Panc1 (cell line): ENCODE measurements around the gene RABEP1. TPM values are rescaled to one million over a fixed set of nuclear protein-coding genes. Genes with fewer than 3 reads are reported as not detected.

ENCODE experiments used
- ATAC-seq: fragments of 200-7000 bp; cut with Tn5 transposase; 2 replicates; pipeline ENCODE4 v1.9.1; 2020; ENCODE audit warnings: mild to moderate bottlenecking, moderate library complexity
- BruUV-seq: library from RNA; stranded (reverse); fragments of 400-500 nt; replicated peaks from 2 replicates; lab custom pipeline; 2021; lab: Mats Ljungman, UMichigan
- CTCF ChIA-PET: fragments of 300-600 bp; sonication (Branson Sonifier 250); formaldehyde crosslinking; loops from one replicate; lab custom pipeline; 2022; ENCODE audit warnings: antibody characterized with exemption; lab: Charles Lee
- POLR2A ChIA-PET: fragments of 300-600 bp; sonication (Branson Sonifier 250); formaldehyde crosslinking; loops from one replicate; lab custom pipeline; 2022; ENCODE audit warnings: antibody characterized with exemption; lab: Charles Lee
- DNase-seq: peaks from one replicate; pipeline ENCODE4 v3.0.0-alpha.2; 2010; ENCODE audit warnings: low read depth, low spot score
- H3K27ac ChIP-seq: 2 replicates; pipeline ENCODE4 v1.5.1; 2011; ENCODE audit warnings: mild to moderate bottlenecking, low read length, inconsistent platforms
- H3K27me3 ChIP-seq: fragments of 200-500 bp; sonication (Bioruptor generic); 2 replicates; pipeline ENCODE4 v1.6.0; 2014; ENCODE audit warnings: low read length, inconsistent platforms; ENCODE audit not compliant: control insufficient read depth, insufficient read depth
- H3K36me3 ChIP-seq: fragments of 200-500 bp; sonication (Bioruptor generic); 2 replicates; pipeline ENCODE4 v1.5.1; 2014; ENCODE audit warnings: inconsistent platforms, mild to moderate bottlenecking, low read length, moderate library complexity; ENCODE audit not compliant: control insufficient read depth, insufficient read depth
- H3K4me1 ChIP-seq: 2 replicates; pipeline ENCODE4 v1.5.1; 2011; ENCODE audit warnings: inconsistent platforms, mild to moderate bottlenecking, low read length, moderate library complexity; ENCODE audit not compliant: control insufficient read depth, insufficient read depth
- H3K4me3 ChIP-seq, 2 experiments: 2 replicates each; pipeline ENCODE4 v1.5.1; 2011 to 2012; ENCODE audit warnings: low read depth in 2 of 2, low read length in 2 of 2, mild to moderate bottlenecking in 2 of 2, inconsistent platforms in 1 of 2, moderate library complexity in 1 of 2
- H3K9me3 ChIP-seq: fragments of 200-500 bp; sonication (Bioruptor generic); 2 replicates; pipeline ENCODE4 v1.5.1; 2014; ENCODE audit warnings: low read depth, mild to moderate bottlenecking, inconsistent platforms, low read length, moderate library complexity; ENCODE audit not compliant: control insufficient read depth, insufficient read depth
- CTCF ChIP-seq: fragments of 450-650 bp; IDR thresholded peaks from 2 replicates; pipeline ENCODE4 v1.5.1; 2017; ENCODE audit warnings: mild to moderate bottlenecking
- POLR2AphosphoS5 ChIP-seq: IDR thresholded peaks from 2 replicates; pipeline ENCODE4 v1.6.1; 2012; ENCODE audit warnings: mild to moderate bottlenecking, low read depth, low read length, moderate library complexity
- REST ChIP-seq, 2 experiments: IDR thresholded peaks; 2 replicates each; pipeline ENCODE4 v1.6.1; 2011 to 2012; ENCODE audit warnings: low read depth in 2 of 2, control low read depth in 1 of 2, low read length in 1 of 2, mild to moderate bottlenecking in 1 of 2, moderate library complexity in 1 of 2; ENCODE audit not compliant: insufficient read depth in 1 of 2
- SIN3A ChIP-seq: IDR thresholded peaks from 2 replicates; pipeline ENCODE4 v1.6.1; 2012; ENCODE audit warnings: low read depth, mild to moderate bottlenecking, low read length, moderate library complexity, borderline replicate concordance; ENCODE audit not compliant: insufficient read depth
- TCF7L2 ChIP-seq: IDR thresholded peaks from 2 replicates; pipeline ENCODE4 v1.6.1; 2011; ENCODE audit warnings: mild to moderate bottlenecking, low read depth, low read length, inconsistent platforms
- in situ Hi-C: cut with HindIII; loops from 2 replicates; pipeline ENCODE4 v1.10.0; 2016; ENCODE audit warnings: low sequenced_read_pairs, low pct_unique_long_range_greater_than_20kb
- intact Hi-C: fragments of 100-400 bp; cut with micrococcal nuclease; formaldehyde crosslinking; loops from one replicate; pipeline ENCODE4 v1.10.0; 2022; ENCODE audit not compliant: unreplicated experiment
- total RNA-seq: library from RNA; stranded (reverse); gene quantifications from one replicate; pipeline ENCODE4 v1.2.1, GENCODE V29; 2021; ENCODE audit not compliant: unreplicated experiment

RABEP1 gene
- total RNA-seq, 1 experiment from 2014 or later: 28.2 TPM

GRCh38 chr17:5286846-5287245, 4.8 kb downstream of the RABEP1 start:
- no peak for DNase-seq
- BruUV-seq: TSS peak; percentile 52
- ChIA-PET POLR2A (no interaction called here), CTCF (no interaction called here)
- intact Hi-C loops: no loop called here
- no peaks in the 10 kb centered on the region for H3K27me3 ChIP-seq
- no peaks in the 10 kb centered on the region for H3K9me3 ChIP-seq
- in situ Hi-C loops: no loop called here
- no peak overlapping the region for H3K27ac ChIP-seq
- no peak for ATAC-seq
- H3K36me3 ChIP-seq: no peaks in the 10 kb centered on the region; the same call in 1 of the 2 replicates
- TF ChIP-seq POLR2AphosphoS5 (no peak), REST (IDR thresholded peaks at IDR 0.05; ENCODE audit: insufficient read depth in 1 of 2, low read depth in 2 of 2, low read length in 1 of 2) (no peak), TCF7L2 (no peak), SIN3A (no peak), CTCF (no peak)
- H3K4me3 ChIP-seq: no peak overlapping the region
- peaks cover 16% of the 10 kb centered on the region for H3K4me1 ChIP-seq

DNA sequence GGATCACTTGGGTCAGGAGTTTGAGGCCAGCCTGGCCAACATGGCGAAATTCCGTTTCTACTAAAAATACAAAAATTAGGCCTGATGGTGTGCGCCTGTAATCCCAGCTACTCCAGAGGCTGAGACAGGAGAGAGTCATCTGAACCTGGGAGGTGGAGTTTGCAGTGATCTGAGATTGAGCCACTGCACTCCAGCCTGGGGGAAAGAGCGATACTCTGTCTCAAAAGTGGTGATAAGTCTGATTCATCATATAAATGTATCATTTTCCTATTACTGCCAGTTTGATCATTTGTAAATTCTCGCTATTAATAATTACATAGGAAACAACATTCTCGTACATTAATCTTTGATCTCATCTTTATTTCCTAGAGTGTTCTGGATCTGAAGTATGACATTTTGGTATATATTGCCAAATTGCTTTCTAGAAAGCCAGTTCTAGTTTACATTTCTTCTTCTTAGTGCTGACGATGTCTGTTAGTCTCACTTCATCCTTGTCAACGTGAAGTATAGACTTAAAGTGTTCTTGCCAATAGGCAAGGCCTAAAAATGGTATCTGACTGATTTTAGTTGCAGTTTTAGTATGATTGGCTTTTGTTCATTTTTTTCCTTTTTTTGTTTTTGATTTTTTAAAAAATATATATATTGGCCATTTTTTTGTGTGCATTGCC, 9.7 kb downstream of the RABEP1 start:
- Histone ChIP-seq H3K36me3 (no peaks in the 10 kb centered on the region), H3K27ac (no peak overlapping the region), H3K27me3 (no peaks in the 10 kb centered on the region), H3K9me3 (no peaks in the 10 kb centered on the region), H3K4me3 (no peak overlapping the region), H3K4me1 (no peaks in the 10 kb centered on the region)
- no peak for DNase-seq
- TF ChIP-seq SIN3A: no peak
- no peak for TF ChIP-seq POLR2AphosphoS5
- TF ChIP-seq TCF7L2: no peak
- no peak for TF ChIP-seq REST (IDR thresholded peaks at IDR 0.05; ENCODE audit: insufficient read depth in 1 of 2, low read depth in 2 of 2, low read length in 1 of 2)
- no peak for TF ChIP-seq CTCF
- intact Hi-C loops (no loop called here), in situ Hi-C loops (no loop called here)
- POLR2A ChIA-PET: no interaction called here
- ATAC-seq: no peak
- CTCF ChIA-PET: no interaction called here
- BruUV-seq: no TSS peak
